ENCODE measurements around the gene TRIM23. TPM values are rescaled to one million over a fixed set of nuclear protein-coding genes. Genes with fewer than 3 reads are reported as not detected.

TRIM23 gene
- 10 to 100 TPM; 13.5 to 14.5 TPM for total RNA-seq

DNA sequence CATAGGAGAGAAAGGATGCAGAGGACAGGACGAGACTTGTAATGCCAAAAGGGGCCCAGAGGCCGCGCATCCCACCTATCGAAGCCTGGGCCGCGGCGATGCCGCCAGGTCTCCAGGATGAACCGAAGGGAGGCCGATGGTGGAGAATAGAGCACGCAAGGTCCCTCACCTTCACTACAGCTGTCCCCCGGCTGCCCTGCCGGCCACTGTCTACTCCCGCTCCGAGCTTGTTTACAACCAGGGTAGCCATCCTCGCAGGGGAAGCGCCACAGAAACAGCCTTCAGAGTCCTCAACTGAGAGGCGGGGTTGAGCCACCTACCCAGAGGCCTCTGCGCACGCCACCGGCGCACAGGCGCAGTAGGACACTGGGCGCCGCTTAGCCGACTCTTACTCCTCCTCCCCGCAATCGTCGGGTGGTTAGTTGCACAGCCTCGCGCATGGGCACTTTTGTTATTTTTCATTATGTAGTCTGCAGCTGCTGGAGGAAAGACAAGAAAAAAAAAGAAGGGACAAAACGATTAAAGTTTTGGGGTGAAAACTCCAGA, at the start of gene TRIM23:
TRIM23 (minus strand) TSS at position 309 of the 546 bp plus-strand sequence; CDS start at position 250, 59 bp downstream.
- peak within 1 kb of the TSS; percentile 77 to 82 for H3K27ac ChIP-seq
- DNase-seq (ENCODE audit: low spot score) (peak; percentile 78), ATAC-seq (ENCODE audit: insufficient number of reproducible peaks, low FRiP score, low read depth) (peak; percentile 93)
- H3K9me3 ChIP-seq, result no peaks in the 10 kb centered on the region
- no peaks in the 10 kb centered on the region for H3K27me3 ChIP-seq (replicated peaks; ENCODE audit: insufficient read depth)
- H3K4me1 ChIP-seq (ENCODE audit: control insufficient read depth in 1 of 2, low read depth in 2 of 2), result peaks cover 25 to 37% of the 10 kb centered on the region in 2 donors
- peak within 1 kb of the TSS; percentile 92 for H3K4me3 ChIP-seq
- TF ChIP-seq, protein P1, sequence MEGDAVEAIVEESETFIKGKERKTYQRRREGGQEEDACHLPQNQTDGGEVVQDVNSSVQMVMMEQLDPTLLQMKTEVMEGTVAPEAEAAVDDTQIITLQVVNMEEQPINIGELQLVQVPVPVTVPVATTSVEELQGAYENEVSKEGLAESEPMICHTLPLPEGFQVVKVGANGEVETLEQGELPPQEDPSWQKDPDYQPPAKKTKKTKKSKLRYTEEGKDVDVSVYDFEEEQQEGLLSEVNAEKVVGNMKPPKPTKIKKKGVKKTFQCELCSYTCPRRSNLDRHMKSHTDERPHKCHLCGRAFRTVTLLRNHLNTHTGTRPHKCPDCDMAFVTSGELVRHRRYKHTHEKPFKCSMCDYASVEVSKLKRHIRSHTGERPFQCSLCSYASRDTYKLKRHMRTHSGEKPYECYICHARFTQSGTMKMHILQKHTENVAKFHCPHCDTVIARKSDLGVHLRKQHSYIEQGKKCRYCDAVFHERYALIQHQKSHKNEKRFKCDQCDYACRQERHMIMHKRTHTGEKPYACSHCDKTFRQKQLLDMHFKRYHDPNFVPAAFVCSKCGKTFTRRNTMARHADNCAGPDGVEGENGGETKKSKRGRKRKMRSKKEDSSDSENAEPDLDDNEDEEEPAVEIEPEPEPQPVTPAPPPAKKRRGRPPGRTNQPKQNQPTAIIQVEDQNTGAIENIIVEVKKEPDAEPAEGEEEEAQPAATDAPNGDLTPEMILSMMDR (IDR thresholded peaks at IDR 0.05), result no peak
- H3K36me3 ChIP-seq, result no peaks in the 10 kb centered on the region

DNA sequence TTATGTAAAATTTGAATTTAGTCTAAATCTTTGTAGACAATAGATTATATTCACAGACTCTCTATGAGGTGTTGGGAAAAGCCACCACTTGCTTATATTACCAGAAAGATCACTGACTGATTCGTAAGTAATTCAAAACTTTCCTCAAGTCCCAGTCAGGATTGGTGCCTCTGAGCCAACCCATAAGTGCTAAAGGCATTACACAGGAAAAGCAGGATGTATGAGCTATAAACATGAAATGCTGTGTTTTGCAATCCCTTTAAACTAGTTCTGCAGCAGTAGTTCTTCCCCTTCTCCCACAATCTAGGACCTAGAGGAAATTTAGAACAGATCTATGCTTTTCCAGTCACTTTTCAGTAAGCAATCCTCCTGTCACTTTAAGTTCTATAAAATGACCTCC, 48.7 kb upstream of the TRIM23 start:
- Histone ChIP-seq H3K4me1 (ENCODE audit: control insufficient read depth in 1 of 2, low read depth in 2 of 2) (no peaks in the 10 kb centered on the region), H3K27ac (no peak overlapping the region), H3K4me3 (no peak overlapping the region), H3K27me3 (replicated peaks; ENCODE audit: insufficient read depth) (no peaks in the 10 kb centered on the region), H3K36me3 (peaks cover 9% of the 10 kb centered on the region), H3K9me3 (no peaks in the 10 kb centered on the region)
- TF ChIP-seq, protein P1 (IDR thresholded peaks at IDR 0.05), result no peak
- ATAC-seq (ENCODE audit: insufficient number of reproducible peaks, low FRiP score, low read depth) (no peak), DNase-seq (ENCODE audit: low spot score) (no peak)

DNA sequence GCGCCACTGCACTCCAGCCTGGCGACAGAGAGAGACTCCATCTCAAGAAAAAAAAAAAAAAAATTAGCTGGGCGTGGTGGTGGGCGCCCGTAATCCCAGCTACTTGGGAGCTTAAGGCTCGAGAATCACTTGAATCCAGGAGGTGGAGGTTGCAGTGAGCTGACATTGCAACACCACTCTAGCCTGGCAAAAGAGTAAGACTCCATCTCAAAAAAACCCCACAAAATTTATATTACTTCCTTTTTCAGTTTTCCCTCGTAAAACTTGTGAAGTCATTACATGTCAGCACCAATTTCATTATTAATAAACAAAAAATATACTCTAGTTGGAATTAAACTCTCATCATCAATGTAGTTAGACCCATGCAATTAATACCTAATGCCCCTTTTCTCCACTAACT, 44.6 kb upstream of the TRIM23 start:
- no peak for ATAC-seq (ENCODE audit: insufficient number of reproducible peaks, low FRiP score, low read depth)
- H3K27me3 ChIP-seq (replicated peaks; ENCODE audit: insufficient read depth), result no peaks in the 10 kb centered on the region

DNA sequence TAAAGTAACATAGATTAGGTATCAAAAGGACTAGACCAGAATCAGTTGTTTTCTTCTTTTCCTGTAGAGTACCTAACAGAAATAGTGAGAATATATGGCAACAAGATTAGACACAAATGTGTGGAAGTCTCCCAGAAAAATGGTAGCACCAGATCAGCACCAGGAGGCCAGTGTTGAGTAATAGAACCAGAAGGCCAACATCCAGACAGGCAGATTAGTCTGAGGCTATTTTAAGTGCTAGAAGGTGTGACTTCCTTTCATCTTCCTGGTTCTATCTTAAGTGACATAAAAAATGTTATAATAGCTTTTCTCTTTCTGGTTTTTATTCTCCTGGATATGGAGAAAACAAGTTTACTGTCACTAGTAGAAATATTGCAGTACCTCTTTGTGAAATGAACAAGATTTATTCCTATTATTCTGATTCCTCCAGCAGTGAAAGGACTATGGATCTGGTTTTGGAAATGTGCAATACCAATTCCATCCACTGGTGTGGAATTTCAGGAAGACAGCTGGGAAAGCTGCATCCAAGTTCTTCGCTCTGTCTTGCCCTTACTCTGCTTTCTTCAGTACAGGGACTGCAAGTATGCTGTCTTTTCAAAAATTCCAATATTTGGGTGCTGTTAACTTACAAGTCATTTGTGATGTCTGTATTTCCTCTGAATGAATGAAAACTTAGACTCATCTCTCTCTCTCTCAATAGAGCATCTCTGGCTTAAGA, 39.8 kb upstream of the TRIM23 start:
- Histone ChIP-seq H3K4me1 (ENCODE audit: control insufficient read depth in 1 of 2, low read depth in 2 of 2) (no peaks in the 10 kb centered on the region), H3K27me3 (replicated peaks; ENCODE audit: insufficient read depth) (no peaks in the 10 kb centered on the region), H3K9me3 (no peaks in the 10 kb centered on the region), H3K4me3 (no peak overlapping the region), H3K36me3 (peaks cover 4% of the 10 kb centered on the region), H3K27ac (no peak overlapping the region)
- ATAC-seq (ENCODE audit: insufficient number of reproducible peaks, low FRiP score, low read depth), result no peak
- TF ChIP-seq, protein P1 (IDR thresholded peaks at IDR 0.05), result peak; percentile 34
- DNase-seq (ENCODE audit: low spot score), result no peak

More for the DNA sequence above, 44.6 kb upstream of the TRIM23 start:
- Histone ChIP-seq H3K9me3 (no peaks in the 10 kb centered on the region), H3K4me1 (ENCODE audit: control insufficient read depth in 1 of 2, low read depth in 2 of 2) (no peaks in the 10 kb centered on the region), H3K36me3 (peaks cover 11% of the 10 kb centered on the region), H3K4me3 (no peak overlapping the region), H3K27ac (no peak overlapping the region)
- TF ChIP-seq, protein P1 (IDR thresholded peaks at IDR 0.05), result no peak
- DNase-seq (ENCODE audit: low spot score), result no peak

DNA sequence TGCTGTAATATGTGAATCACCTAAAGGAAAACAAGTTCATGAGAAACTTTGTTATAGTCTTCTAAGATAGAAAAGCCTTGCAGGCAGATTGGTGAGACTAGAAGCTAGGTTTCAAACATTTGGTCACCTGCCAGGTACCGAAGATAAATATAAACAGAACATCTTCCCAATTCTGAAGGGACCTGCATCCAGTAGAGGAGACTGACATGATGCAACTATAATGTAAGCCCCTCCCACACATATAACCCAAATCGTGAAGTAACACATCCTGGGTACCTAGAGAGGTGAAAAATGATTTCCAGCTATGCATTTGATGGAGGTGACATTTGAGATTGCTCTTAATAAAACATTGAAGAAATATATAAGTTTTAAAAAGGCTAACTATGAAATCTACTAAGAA, 30.6 kb upstream of the TRIM23 start:
- no peaks in the 10 kb centered on the region for H3K4me1 ChIP-seq (ENCODE audit: control insufficient read depth in 1 of 2, low read depth in 2 of 2)
- no peaks in the 10 kb centered on the region for H3K9me3 ChIP-seq
- H3K36me3 ChIP-seq, result peaks cover 10% of the 10 kb centered on the region

More for the DNA sequence above, 30.6 kb upstream of the TRIM23 start:
- TF ChIP-seq, protein P1 (IDR thresholded peaks at IDR 0.05), result no peak
- Histone ChIP-seq H3K4me3 (no peak overlapping the region), H3K27ac (no peak overlapping the region), H3K27me3 (replicated peaks; ENCODE audit: insufficient read depth) (no peaks in the 10 kb centered on the region)
- ATAC-seq (ENCODE audit: insufficient number of reproducible peaks, low FRiP score, low read depth) (no peak), DNase-seq (ENCODE audit: low spot score) (no peak)

Data from thoracic aorta (tissue), 2 donors.